ENCODE results near the gene TMCC2.

Gene TMCC2

GRCh38 chr1:205291596-205291995, 63.9 kb downstream of the TMCC2 start:
- Histone ChIP-seq H2AFZ (ENCODE audit: low read depth) (no peak overlapping the region), H3K36me3 (ENCODE audit: insufficient read depth) (no peaks in the 10 kb centered on the region), H3K79me2 (ENCODE audit: insufficient read depth, low read depth) (no peaks in the 10 kb centered on the region), H3K27ac (no peak overlapping the region), H3K4me3 (IDR thresholded peaks at IDR 0.05; ENCODE audit: insufficient read depth, low read depth, low read length) (no peak overlapping the region), H3K27me3 (ENCODE audit: insufficient read depth, low read depth) (no peaks in the 10 kb centered on the region), H3K9ac (no peak overlapping the region), H4K20me1 (ENCODE audit: insufficient read depth) (no peaks in the 10 kb centered on the region), H3K4me2 (no peak overlapping the region), H3K4me1 (ENCODE audit: low read depth, poor library complexity, severe bottlenecking) (peaks cover 54% of the 10 kb centered on the region)
- TF ChIP-seq CTCF (conservative IDR thresholded peaks at IDR 0.05; ENCODE audit: low read depth, low read length) = no peak

DNA sequence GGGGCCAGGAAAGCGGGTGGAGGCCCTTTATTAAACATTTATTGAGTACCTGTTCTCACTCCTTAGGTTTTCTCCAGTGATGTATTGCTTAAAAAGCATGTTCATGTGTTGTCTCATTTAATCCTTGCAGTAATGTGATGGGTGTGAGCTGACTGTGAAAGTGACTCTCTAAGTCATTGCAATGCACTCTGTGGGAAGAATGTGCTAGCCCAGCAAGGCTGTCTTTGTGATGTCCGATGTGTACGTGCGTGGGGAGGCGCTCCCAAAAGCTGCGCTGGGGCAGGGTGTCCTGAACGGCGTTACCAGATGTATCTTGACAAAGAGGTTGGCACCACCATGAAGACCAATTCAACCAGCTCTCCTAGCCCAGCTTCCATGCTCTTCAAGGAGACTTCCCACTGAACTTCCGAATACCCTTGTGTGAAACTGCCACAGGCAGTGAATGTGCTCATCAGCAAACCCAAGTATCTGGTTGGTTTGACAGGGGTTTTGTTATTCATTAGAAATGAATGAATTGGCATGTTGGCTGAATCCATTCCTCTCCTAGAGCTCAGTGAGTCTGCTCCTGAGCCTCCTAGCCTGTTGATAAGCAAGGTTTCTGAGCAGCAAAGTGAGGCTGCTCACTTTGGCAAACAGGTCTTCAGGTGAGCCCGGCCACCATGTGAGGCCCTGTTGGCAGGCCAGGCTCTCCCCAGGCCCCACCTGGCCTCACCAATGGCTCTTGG, 65.8 kb downstream of the TMCC2 start:
- Histone ChIP-seq H3K4me2 (no peak overlapping the region), H3K9ac (no peak overlapping the region), H3K4me3 (IDR thresholded peaks at IDR 0.05; ENCODE audit: insufficient read depth, low read depth, low read length) (no peak overlapping the region), H3K27ac (no peak overlapping the region), H3K27me3 (ENCODE audit: insufficient read depth, low read depth) (no peaks in the 10 kb centered on the region), H3K79me2 (ENCODE audit: insufficient read depth, low read depth) (no peaks in the 10 kb centered on the region), H2AFZ (ENCODE audit: low read depth) (no peak overlapping the region), H3K36me3 (ENCODE audit: insufficient read depth) (no peaks in the 10 kb centered on the region), H4K20me1 (ENCODE audit: insufficient read depth) (no peaks in the 10 kb centered on the region), H3K4me1 (ENCODE audit: low read depth, poor library complexity, severe bottlenecking) (peaks cover 46% of the 10 kb centered on the region)
- no peak for TF ChIP-seq CTCF (conservative IDR thresholded peaks at IDR 0.05; ENCODE audit: low read depth, low read length)

GRCh38 chr1:205294175-205294917, 66.6 kb downstream of the TMCC2 start:
- no peak overlapping the region for H3K4me3 ChIP-seq (IDR thresholded peaks at IDR 0.05; ENCODE audit: insufficient read depth, low read depth, low read length)
- H3K9ac ChIP-seq = no peak overlapping the region
- no peak overlapping the region for H3K27ac ChIP-seq

DNA sequence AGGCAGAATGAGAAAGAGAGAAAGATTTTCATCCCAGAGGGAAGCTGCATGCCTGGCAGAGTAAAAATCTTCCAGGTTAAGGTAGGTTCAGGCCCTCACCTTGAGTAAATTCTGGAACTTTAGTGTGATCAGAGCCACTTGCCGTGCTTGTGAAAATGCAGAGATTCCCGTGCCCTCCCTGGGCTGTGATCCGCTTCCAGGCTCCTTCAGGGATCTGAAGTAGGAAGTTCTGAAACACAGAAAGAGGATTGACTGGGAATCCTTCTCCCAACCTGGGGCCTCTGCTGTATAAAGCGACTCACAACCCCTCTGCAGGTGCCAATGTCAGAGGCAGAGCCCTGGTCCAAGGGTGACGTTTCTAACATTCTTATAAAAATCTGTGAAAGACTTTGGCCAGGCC, 67.2 kb downstream of the TMCC2 start:
- no peak overlapping the region for H3K4me2 ChIP-seq
- no peak overlapping the region for H3K27ac ChIP-seq
- no peak overlapping the region for H2AFZ ChIP-seq (ENCODE audit: low read depth)
- H3K79me2 ChIP-seq (ENCODE audit: insufficient read depth, low read depth) = no peaks in the 10 kb centered on the region
- no peak overlapping the region for H3K9ac ChIP-seq
- no peak overlapping the region for H3K4me3 ChIP-seq (IDR thresholded peaks at IDR 0.05; ENCODE audit: insufficient read depth, low read depth, low read length)
- no peaks in the 10 kb centered on the region for H4K20me1 ChIP-seq (ENCODE audit: insufficient read depth)
- H3K4me1 ChIP-seq (ENCODE audit: low read depth, poor library complexity, severe bottlenecking) = peaks cover 32% of the 10 kb centered on the region
- H3K36me3 ChIP-seq (ENCODE audit: insufficient read depth) = no peaks in the 10 kb centered on the region
- no peak for TF ChIP-seq CTCF (conservative IDR thresholded peaks at IDR 0.05; ENCODE audit: low read depth, low read length)
- H3K27me3 ChIP-seq (ENCODE audit: insufficient read depth, low read depth) = no peaks in the 10 kb centered on the region

More at GRCh38 chr1:205294175-205294917, 66.6 kb downstream of the TMCC2 start:
- no peak overlapping the region for H2AFZ ChIP-seq (ENCODE audit: low read depth)
- H3K79me2 ChIP-seq (ENCODE audit: insufficient read depth, low read depth) = no peaks in the 10 kb centered on the region
- TF ChIP-seq CTCF (conservative IDR thresholded peaks at IDR 0.05; ENCODE audit: low read depth, low read length) = no peak
- H3K4me1 ChIP-seq (ENCODE audit: low read depth, poor library complexity, severe bottlenecking) = peaks cover 38% of the 10 kb centered on the region
- no peaks in the 10 kb centered on the region for H4K20me1 ChIP-seq (ENCODE audit: insufficient read depth)
- H3K4me2 ChIP-seq = peak overlapping the region; percentile 23; the same call in 1 of the 2 replicates
- H3K27me3 ChIP-seq (ENCODE audit: insufficient read depth, low read depth) = no peaks in the 10 kb centered on the region
- no peaks in the 10 kb centered on the region for H3K36me3 ChIP-seq (ENCODE audit: insufficient read depth)
